ENCODE results near the gene MBLAC2.
A peak's percentile ranks its signal among the peaks of the same experiment; 100 is the strongest.

MBLAC2 gene

DNA sequence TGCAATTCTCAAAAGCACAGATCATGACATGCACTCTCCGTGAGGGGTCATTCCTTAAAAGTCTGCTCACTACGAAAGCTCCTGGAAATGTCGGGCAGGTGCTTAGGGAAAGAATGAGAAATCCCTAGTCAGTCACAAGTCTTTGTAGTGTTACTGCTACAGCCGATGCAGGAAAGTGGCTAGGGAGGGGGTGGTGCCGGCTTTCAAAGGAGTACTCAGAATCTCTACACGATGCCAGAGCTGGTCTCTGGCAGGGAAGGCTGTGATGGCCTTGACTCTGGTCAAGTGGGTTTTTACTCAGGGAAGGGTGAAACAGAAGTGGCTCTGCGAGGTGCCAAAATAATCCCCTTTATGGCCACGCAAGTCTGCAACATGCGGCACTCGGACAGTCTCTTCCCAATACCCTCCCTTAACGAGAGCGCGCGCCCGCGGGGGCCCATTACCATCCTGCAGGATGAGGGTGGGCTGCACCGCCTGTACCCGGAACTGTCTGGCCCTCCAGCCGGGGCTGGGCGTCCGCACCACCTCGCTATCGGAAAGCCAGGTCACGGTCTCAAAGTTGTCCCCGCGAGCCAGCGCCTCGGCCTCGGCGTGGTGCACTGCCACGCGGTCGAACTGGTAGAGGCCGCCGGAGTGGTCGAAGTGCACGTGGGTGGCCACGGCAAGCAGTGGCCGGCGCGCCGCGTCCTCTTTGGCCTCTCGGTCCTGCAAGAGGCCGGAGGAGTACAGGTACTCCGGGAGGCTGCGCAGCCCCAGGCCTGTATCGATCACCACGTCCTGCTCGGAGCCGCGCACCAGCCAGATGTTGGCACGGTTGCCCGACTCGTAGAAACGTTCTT lies 956 bp downstream of the MBLAC2 start:
- DNase-seq (ENCODE audit: extremely low spot score, insufficient read length, low read depth) (no peak), FAIRE-seq (peak; percentile 53)

DNA sequence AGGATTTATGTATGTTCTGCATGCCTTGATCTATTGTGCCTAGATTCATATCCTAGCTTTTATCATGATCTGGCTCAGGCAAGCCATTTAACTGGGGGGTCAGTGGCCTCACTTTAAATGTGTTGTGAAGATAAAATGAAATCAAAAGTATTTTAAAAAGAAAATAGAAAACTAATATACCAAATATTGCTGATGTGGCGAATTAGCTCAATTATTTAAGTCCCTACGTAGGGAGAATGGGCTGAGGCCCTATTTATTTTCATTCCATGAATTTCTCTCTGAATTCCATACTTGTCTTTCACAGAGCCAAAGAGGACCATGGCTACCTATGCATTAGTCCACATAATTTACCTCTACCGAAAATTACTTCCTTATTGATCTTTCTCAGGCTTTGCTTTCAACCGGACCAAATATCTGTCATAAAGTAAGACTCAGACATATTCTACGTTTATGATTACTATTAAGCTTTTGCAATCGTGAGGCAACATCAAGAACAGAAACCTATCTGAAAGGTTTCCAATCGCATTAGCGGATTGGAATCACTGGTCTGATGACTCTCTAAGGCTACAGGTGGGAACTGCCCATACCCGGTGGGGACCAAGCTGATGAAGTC lies 1.7 kb downstream of the MBLAC2 start:
- FAIRE-seq = peak; percentile 5
- no peak for DNase-seq (ENCODE audit: extremely low spot score, insufficient read length, low read depth)

DNA sequence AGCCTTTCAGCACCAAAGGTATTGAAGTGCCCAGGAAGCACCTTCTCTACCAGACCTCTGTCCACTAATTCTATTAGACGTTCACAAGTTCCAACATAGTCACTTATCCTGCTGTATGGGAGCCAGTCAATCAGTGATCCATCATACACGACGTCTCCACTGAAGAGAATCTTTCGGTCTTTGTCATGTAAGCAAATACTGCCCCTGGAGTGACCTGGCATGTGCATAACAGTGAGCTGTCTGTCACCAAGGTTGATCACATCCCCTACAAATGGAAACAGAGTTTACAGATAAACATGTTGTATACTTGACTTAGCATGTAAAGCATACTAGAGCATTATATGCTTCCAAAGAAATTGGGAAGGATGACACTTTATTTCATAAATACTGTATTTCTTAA lies 13.3 kb downstream of the MBLAC2 start:
- DNase-seq (ENCODE audit: extremely low spot score, insufficient read length, low read depth) (no peak), FAIRE-seq (no peak)

DNA sequence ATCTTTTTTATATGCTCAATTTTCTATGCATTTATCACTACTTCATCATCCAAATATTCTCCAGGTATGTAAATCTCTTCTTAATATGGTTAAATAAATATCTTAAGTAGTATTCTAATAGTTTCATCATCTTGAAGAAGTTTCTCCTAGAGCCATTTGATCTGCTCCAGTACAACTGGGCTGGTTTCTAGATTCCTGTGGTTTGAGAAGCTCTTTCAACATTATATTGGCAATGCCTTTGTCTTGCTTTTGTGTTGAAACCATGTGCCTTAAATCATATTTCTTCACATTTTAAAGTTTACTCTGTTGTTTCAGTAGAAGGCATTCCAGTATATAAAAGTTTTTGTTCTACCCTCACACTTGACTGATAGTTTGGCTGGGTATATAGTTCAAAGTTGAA lies 27.6 kb downstream of the MBLAC2 start:
- FAIRE-seq (no peak), DNase-seq (ENCODE audit: extremely low spot score, insufficient read length, low read depth) (no peak)

DNA sequence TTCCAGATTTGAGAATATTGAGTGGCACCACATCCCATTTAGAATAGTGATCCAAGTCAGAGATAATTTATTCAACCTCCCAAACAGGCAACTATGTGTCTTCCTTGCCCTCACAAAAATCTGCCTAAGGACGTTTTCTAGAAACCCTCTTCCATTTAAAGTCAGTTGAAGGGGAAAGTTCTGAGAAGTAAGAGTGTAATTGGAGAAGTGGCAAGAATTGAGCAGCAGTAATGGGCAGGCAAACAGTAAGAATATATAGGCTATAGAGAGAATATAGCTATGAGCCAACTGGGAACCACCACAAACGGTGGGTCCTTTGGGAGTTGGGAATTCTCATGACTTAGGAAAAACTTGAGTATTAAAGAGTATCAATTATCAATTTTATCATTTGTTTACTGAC lies 33.9 kb downstream of the MBLAC2 start:
- FAIRE-seq = no peak
- DNase-seq (ENCODE audit: extremely low spot score, insufficient read length, low read depth) = no peak

DNA sequence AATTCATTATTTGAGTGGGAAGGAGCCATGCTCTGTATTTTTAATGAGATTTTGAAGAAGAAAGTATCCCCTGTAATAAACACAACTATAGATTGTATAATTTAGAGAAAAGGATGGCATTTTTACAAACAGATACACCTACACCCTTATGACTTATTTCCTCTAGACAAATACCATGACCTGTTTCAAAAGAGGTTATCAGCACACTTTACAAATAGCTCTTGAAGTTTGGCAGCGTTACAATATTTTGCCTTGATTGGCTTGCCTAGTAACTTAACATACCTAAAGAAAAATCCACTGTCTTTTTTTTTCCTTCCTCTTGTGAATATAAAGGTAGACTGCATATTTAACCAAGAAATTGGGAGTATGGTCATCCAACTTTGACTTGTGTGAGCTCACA lies 36.5 kb downstream of the MBLAC2 start:
- no peak for FAIRE-seq
- no peak for DNase-seq (ENCODE audit: extremely low spot score, insufficient read length, low read depth)

DNA sequence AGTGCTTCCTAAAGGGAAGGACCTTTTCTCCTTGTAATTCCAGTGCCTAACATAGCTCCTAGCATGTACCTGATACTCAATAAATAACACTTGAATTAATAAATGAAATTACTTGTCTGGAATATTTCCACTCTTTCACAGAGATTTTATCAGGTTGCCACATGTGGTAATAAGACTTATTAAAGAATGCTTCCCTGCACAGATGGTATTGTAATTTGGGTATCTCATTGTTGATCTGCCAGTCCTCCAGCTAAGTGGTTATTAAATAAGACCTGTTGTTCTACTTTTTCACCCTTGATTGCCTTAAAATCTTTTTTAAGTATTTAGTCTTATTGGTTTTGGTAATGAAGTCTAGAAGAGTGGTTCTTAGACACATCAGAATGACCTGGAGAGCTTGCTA lies 36.9 kb downstream of the MBLAC2 start:
- DNase-seq (ENCODE audit: extremely low spot score, insufficient read length, low read depth) (no peak), FAIRE-seq (no peak)

DNA sequence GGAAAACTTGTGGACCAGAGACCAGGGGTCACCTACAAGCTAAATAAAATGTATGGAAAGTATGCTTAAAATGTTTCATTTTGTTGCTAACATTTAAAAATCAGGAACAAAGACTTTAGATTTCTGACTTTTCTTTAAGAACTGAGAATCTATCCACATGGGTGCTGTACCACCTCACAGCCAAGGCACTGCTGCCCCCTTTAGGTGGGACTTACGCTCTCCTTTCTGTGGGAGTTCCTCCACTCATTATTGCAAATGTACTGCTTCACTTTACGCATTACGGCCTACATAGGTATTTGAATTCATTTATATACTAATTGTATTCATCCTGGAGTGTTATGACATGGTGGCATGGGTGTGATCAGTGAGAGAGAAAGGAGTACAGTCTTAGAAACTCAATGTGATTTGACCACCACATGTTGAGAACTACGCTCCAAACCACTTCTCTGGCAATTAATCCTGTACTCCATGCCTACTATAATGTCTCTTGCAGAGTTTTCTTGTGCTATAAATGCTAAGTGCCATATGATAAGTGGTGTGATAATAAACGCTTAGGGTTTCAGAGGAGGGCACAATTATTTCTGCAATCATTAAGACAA lies 40.4 kb downstream of the MBLAC2 start:
- FAIRE-seq (peak; percentile 57), DNase-seq (ENCODE audit: extremely low spot score, insufficient read length, low read depth) (no peak)

DNA sequence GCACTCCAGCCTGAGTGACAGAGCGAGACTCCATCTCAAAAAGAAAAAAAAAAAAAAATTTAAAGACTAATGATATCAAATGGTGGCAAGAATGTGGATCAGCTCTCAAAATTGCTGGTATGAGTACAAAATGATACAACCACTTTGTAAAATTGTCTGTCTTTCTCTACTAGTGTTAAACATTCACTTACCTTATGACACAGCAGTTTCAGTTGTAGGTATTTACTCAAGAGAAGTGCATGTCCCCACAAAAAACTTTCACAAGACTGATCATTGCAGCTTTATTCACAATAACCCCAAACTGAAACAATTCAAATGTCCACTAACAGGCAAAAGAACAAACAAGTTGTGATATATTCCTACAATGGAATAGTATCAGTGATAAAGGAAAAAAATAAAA lies 50.3 kb downstream of the MBLAC2 start:
- no peak for DNase-seq (ENCODE audit: extremely low spot score, insufficient read length, low read depth)
- FAIRE-seq = peak; percentile 64

DNA sequence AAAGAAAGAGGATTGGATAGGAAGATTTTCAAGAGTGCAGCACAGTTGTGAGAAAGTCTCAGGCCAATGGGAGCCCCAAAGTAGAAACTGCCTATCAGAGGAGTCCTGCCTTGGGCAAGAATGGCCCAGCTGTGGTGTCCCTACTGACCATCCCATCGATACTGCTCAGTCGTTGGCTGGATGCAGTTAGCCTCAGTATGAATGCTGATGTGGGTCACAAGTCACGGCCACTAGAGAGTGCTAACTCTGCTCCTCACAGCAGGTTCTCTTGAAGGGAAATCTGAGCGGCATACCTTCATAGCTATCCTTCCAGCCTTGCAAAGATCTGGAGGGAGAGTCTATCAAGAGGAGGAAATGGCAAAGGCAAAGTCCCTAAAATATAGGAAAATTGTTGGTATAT lies 53.4 kb downstream of the MBLAC2 start:
- FAIRE-seq (no peak), DNase-seq (ENCODE audit: extremely low spot score, insufficient read length, low read depth) (no peak)

DNA sequence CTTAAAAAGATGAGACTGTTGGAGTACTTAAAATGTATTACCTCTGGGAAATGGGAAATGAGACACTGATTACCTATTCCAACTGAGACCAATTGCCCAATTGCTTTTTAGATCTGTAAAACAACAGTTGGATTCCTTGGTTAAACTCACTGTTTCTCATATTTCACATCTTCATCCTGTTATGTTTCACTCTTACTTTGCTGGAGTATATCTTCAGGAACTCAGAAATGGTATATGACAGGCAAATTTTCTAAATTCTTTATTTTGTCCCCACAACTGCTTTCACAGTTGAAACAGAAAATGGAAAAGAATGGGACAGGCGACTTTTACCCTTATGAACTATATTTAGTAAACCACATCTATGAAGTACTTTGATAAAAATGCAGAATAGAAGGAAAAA lies 56.4 kb downstream of the MBLAC2 start:
- FAIRE-seq (no peak), DNase-seq (ENCODE audit: extremely low spot score, insufficient read length, low read depth) (no peak)

DNA sequence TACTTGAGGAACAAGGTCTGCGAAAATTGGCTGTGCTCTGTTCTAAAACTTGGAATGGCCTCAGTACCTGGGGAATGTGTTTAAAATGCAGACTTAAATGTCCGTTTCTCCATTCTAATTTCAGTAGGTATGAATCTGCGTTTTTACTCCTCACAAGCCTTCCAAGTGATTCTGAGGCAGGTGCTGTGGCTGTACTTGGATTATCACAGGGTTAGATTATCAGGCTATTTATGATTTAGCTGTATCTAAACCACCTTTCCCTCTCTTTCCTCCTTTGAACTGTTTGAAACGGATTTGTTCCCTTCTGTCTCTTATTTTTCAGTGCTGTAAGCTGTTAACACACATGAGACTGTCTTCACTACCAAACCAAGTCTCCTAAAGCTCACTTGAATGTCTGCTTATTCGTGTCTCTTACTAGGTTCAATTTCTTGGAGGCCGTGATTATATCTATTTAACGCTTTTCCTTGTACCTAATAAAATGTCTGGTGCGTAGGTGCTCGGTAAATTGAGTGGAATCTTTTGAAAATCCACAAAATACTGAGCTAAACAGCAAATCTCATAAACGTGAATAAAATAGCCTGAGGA lies 64.3 kb downstream of the MBLAC2 start:
- DNase-seq (ENCODE audit: extremely low spot score, insufficient read length, low read depth) = no peak
- no peak for FAIRE-seq

DNA sequence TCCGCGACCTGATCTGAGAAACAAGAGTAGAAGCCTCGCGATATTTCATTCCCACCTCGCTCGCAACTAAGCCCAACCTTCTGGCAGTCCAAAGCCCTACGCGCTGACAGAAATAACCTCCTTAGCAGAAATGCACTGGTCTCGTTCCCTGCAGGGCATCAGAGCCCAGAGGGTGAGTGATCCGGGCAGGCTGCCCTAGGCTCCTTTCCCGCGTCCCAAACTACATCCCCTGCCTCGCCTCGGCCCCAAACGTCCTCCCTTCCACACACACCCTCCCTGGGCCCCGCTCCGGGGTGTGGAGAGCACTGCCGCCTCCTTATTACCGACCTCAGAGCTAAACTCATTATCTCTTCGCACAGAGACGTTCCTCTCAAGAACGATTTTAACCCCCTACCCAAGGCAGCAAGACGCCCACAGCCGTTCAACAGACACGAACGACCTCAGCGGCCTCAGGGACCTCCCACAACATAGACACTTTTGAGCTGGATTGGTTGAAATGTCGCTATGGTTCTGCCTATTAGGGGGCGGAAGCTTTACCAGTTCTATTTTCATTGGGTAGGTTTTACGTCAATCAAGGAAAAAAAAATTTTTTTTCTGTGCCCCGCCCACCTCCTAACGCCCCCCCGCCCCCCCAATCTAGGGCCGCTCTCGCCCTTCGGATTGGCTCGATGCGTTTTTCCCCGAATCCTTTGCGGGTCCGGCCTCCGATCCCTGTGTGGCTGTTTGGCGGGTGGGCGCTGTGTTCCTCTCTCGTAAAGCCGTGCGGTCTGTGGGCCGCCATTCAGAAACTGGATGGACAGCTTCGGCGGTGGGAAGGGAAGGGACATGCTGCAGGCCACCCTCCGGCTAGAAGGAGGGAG lies 65.0 kb downstream of the MBLAC2 start, which contains the start of gene CETN3:
CETN3 (minus strand) TSS at position 439 of the 860 bp plus-strand sequence; CDS start at position 344, 95 bp downstream.
- peak; percentile 98 for FAIRE-seq
- peak; percentile 67 for DNase-seq (ENCODE audit: extremely low spot score, insufficient read length, low read depth)

DNA sequence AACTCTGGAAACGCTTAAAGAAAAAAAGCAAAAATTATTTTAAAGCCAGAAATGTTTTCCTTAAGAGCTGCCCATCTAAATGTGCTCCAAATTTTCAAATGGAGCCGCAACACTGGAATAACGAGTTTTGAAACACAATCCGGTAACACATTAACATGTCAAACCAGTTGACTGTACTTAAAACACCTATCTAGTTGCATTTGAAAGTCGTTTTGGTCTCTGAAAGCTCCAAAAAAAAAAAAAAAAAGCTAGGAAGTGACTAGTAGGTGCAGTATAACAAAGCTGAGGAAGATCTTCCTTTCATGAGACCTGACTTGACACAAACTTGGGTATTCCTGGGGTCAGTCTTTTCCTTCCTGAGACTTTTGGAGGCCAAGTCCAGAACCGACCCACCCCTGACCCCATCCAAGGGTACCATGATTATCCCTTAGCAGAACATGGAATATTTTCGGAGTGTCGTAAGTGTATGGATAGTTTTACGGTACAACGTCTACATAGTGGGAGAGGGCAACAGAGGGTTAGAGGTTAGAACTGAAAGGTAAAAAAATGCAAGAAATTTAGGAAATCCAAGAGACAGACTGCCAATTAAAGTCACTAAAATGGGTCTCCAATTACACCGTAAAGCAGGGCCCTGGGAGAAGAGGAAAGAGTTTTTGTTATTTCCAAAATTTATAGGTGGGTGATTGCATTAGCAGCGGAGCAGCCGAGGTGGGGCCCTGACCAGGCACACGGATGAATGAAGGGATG lies 65.8 kb downstream of the MBLAC2 start:
- FAIRE-seq (no peak), DNase-seq (ENCODE audit: extremely low spot score, insufficient read length, low read depth) (no peak)
